ENCODE measurements around the gene TBPL1.
"Not testable (repeated sequence)": the region's sequence is repeated elsewhere in the genome, so short reads cannot be mapped to it uniquely, and the experiment has no call there.

Gene TBPL1

DNA sequence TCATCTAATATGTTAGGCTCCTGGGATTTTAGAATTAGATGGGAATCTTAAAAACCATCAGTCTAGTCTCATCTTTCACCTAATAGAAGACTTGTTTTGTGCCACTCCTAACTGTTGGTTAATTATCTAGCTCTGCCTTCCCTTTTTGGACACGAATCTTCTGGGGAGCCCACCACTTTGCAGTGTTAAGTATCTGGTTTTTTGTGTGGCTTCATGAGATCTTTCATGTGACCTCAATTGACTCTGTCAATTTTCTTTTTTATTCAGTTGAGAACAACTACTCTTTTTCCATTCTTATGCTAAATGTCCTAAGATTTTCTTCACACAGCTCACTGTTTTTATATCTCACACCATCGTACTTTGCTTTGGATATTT lies 16.9 kb downstream of the TBPL1 start:
- no peak for DNase-seq
- intact Hi-C loops (cut with DNase I): loop anchor here (5.0 kb wide), 1 partner anchor 127 kb away; no protein-coding TSS in a partner anchor

- DNase-seq: no peak
- intact Hi-C loops (cut with DNase I): loop anchor here (5.0 kb wide), 1 partner anchor 125 kb away; no protein-coding TSS in a partner anchor
These were observed 18.8 kb downstream of the TBPL1 start for GRCh38 chr6:133971861-133972260.

GRCh38 chr6:133972388-133972787 lies 19.4 kb downstream of the TBPL1 start:
- intact Hi-C loops (cut with DNase I): loop anchor here (5.0 kb wide), 1 partner anchor 125 kb away; no protein-coding TSS in a partner anchor
- DNase-seq: no peak

DNA sequence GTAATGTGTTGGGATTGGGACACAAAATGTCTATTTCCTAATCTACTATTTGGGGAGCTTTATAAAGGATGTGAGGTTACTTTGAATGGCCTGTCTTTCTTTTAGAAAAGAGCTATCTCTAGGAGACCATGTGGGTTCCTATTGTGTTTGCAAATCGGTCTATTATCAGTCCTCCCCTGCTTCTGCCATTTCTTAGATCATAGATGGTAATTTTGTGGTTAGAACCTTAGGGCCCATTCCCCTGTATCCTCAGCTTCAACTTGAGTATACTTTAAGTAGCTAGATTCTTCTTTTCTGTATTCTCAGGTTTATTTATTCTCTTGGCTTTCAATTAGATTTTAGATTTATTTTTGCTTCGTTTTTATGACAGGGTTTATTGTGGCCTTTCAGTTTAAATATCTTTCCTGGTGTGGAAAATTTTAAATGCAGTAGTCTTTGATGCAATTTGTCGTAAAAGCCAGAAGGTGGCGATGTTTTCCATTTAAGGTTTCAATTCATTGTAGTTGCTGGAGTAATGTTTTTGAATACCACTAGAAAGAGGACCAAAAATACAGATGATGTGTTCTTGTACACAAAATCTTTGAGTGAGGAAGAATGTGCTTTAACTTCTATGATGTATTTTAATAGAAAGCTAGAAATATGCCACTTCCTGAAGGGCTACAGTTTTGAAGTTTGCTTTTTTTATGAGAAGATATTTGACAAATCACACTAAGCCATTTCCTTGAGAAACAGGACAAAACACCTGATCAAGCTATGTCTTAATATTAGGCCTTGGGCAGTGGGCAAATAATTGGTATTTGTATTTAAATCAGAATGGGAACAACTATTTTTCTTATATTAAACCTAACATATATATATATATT lies 20.3 kb downstream of the TBPL1 start:
- intact Hi-C loops (cut with DNase I): loop anchor here (1.0 to 5.0 kb wide), 2 partner anchors 90 to 124 kb away; no protein-coding TSS in a partner anchor
- no peak for DNase-seq

DNA sequence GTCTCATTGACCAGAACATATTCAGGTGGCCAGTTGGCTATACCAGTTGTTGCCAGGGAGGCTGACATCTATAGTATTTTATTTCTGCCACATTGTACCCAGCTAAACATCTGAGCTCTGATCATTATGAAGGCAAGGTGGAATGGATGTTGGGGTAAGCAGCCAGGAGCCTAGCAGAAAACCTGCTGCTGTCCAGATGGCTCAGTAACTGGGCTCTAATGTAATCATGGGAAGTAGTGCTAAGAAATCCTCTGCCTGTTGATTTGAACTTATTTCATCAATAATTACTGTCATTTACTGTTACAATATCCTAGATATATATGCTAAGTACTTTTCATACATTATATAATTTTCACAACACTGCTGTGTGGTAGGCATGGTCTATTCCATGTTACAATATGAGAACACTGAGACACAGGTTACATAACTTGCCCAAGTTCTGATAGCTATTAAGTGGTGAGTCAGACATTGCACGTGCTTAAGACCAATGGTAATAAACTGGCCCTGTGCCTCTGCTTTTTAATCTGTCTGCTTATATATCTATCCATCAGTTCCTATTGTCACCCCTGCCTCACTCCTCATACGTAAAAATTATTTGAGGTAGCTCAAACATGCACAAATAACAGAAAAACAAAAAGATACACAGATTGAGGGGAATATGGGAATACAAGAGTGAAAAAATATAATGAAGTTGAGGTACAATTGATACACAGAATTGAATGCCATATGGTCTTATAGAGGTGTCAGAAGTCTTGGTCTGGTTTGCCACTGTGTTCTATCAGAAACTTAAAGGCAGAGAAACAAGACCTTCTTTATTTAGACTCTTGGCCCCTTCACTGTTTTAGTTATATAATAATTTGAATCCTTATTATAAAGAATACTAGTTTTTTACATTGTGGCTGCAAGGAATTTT lies 25.2 kb downstream of the TBPL1 start:
- intact Hi-C loops (cut with DNase I): no loop called here
- no peak for DNase-seq

DNA sequence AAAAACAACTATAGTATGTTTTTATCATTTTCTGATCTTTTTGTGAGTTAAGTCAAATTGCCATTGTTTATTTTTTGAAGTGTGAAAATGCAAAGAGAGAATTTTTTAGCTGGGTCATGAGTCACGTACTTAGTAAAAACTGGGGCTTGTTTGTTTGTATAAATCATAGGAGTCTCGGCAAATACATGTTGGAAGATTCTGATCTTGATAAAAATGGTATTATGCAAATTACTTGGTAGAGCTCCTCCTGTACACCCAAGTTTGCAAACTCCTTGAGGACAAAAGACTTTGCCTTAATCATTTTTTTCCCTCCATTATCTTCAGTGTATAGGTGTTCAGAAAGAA lies 25.8 kb downstream of the TBPL1 start:
- no peak for DNase-seq
- intact Hi-C loops (cut with DNase I): no loop called here

DNA sequence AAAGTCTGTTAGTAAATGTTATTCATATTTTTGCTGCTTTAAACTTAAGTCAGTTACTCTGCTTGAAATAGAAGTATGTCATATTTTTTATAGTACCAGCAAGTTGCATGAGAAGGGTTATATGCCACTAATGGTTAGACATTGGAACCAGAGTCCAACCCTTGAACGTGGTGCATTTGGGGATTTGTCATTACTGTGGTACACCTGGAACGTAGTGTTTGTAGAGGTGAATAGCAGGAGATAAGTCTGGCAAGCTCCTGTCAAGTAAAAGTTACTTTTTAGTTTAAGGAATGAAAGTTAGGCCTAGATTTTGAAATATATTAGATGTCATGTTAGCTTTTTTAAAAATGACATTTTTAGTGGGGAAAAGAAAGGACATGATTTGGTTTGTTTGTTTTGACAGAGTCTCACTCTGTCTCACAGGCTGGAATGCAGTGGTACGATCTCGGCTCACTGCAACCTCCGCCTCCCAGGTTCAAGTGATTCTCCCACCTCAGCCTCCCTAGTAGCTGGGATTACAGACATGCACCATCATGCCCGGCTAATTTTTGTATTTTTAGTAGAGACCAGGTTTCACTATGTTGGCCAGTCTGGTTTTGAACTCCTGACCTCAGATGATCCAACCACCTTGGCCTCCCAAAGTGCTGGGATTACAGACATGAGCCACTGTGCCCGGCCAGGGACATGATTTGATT lies 26.4 kb downstream of the TBPL1 start:
- DNase-seq; intact Hi-C loops (cut with DNase I): not testable (repeated sequence)

DNA sequence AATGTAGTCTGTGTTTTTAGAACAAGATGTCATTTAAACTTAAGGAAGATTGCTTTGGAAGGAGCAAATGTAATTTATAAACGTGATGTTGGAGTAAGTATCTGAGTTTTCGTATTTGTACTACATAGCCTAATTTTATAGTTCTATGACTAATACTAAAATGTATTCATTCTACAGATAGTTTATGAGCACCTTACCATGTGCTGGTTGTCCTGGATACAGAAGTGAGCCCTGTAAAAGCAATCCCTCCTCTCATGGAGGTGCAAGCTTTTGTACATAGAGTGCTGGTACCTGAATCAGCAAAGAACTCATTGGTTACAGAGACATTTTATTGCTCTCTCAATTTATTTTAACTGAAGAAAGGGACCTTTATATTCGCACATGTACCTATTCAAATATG lies 27.1 kb downstream of the TBPL1 start:
- no peak for DNase-seq
- intact Hi-C loops (cut with DNase I): no loop called here

- intact Hi-C loops (cut with DNase I): no loop called here
- peak in 1 of 10 donors; percentile 72 for DNase-seq
These were observed 30.3 kb downstream of the TBPL1 start for GRCh38 chr6:133983099-133983939.

DNA sequence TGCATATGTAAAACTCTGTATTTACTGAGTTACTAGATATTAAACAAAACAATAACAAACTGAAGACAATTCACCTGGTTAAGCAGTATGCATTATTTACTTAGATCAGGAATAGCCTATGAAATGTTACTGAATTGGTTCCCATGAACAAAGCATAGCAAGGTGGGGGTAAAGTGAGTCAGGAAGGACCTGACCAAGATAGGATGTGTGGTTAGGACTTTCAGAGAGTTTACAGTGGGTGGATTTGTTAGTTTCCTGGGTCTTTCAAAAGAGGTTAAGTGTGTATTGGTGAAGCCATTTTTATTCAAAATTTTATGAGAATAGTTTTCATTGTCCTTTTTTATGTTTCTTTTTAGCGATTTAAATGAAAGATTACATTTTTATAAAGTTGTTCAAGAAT lies 32.9 kb downstream of the TBPL1 start:
- DNase-seq: no peak

DNA sequence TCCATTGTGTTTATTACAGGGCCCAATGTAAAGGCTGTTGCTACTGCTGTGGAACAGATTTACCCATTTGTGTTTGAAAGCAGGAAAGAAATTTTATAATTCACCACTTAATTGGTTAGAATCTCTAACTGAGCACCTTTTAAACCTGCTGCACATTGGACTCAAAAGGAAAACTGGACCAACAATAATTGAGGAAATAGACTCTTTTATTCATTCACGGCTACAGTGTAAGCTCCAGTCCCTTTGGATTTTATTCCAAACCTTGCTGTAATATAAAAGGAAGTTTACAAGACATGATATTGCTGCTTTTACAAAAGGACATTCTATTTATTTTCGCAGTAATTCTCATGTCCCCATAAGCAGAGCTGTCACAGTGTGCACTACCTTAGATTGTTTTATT lies 33.9 kb downstream of the TBPL1 start:
- intact Hi-C loops (cut with DNase I): no loop called here
- no peak for DNase-seq

More for the DNA sequence above, 32.9 kb downstream of the TBPL1 start:
- intact Hi-C loops (cut with DNase I): no loop called here

GRCh38 chr6:133989525-133989924 lies 36.5 kb downstream of the TBPL1 start:
- DNase-seq: no peak
- intact Hi-C loops (cut with DNase I): no loop called here

DNA sequence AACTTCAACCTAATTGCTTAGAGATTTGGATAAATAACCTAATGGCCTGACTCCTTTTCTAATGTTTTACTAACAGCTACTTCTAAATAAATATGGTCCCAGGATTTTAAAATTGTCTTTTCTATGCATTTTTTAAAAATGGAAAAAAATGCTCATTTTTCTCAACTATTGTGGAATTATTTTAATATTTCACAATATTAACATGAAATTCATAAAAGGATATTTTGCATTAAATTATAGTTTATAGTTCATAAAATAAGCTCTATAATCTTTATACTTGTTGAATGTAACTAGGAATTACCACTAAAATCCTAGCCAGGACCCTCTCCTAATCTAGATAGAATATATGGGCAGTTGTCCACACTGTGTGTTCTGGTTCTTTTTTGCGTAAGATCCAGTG lies 37.3 kb downstream of the TBPL1 start:
- intact Hi-C loops (cut with DNase I): no loop called here
- DNase-seq: no peak

- no peak for DNase-seq
- intact Hi-C loops (cut with DNase I): no loop called here
These were observed 38.1 kb downstream of the TBPL1 start for GRCh38 chr6:133991096-133991593.

GRCh38 chr6:133992992-133993680 lies 40.1 kb downstream of the TBPL1 start:
- DNase-seq: no peak
- intact Hi-C loops (cut with DNase I): no loop called here

GRCh38 chr6:133995296-133995695 lies 42.3 kb downstream of the TBPL1 start:
- intact Hi-C loops (cut with DNase I): no loop called here
- DNase-seq: no peak

- intact Hi-C loops (cut with DNase I): no loop called here
- no peak for DNase-seq
These were observed 42.7 kb downstream of the TBPL1 start for GRCh38 chr6:133995758-133996157.

DNA sequence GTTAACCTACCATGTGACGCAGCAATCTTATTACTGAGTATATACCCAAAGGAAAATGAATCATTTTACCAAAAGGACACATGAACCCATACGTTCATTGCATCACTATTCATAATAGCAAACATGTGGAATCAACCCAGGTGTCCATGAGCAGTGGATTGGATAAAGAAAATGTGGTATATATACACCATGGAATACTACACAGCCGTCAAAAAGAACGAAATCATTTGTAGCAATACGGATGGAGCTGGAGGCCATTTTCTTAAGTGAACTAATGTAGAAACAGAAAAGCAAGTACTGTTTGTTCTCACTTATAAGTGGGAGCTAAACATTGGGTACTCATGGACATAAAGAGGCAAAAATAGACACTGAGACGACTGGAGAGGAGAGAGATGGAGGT lies 44.2 kb downstream of the TBPL1 start:
- no peak for DNase-seq
- intact Hi-C loops (cut with DNase I): no loop called here

GRCh38 chr6:133999305-133999704 lies 46.3 kb downstream of the TBPL1 start:
- intact Hi-C loops (cut with DNase I): no loop called here
- DNase-seq: no peak

All from posterior cingulate gyrus (tissue), 11 donors.